Activated B cell treated with CpG ODN at 0.5 μM for 24 hours (primary cell): Measurements from ENCODE around the gene CHD2. TPM values are rescaled to one million over a fixed set of nuclear protein-coding genes. Genes with fewer than 3 reads are reported as not detected.
A peak's percentile ranks its signal among the peaks of the same experiment; 100 is the strongest.

Source experiments
- ATAC-seq: fragments of 200-7000 bp; cut with Tn5 transposase; one replicate; pipeline ENCODE4 v1.10.0; 2021; ENCODE audit warnings: low read depth, mild to moderate bottlenecking, moderate library complexity
- CTCF ChIA-PET: fragments of 350-600 bp; sonication (Branson Sonifier 250); formaldehyde crosslinking; loops from one replicate; lab custom pipeline; 2021; ENCODE audit warnings: antibody characterized with exemption; lab: Charles Lee
- POLR2A ChIA-PET: fragments of 350-600 bp; sonication (Branson Sonifier 250); formaldehyde crosslinking; loops from one replicate; lab custom pipeline; 2021; ENCODE audit warnings: antibody characterized with exemption; lab: Charles Lee
- DNase-seq: peaks from one replicate; pipeline ENCODE4 v3.0.0; 2022
- H3K27ac Mint-ChIP-seq: one replicate; pipeline ENCODE4 v1.8.0; 2020; ENCODE audit warnings: mixed read lengths
- H3K27me3 Mint-ChIP-seq: one replicate; pipeline ENCODE4 v1.8.0; 2021; ENCODE audit warnings: mixed read lengths
- H3K36me3 Mint-ChIP-seq: one replicate; pipeline ENCODE4 v1.8.0; 2021; ENCODE audit warnings: low read depth, mixed read lengths
- H3K4me1 Mint-ChIP-seq: one replicate; pipeline ENCODE4 v1.8.0; 2021; ENCODE audit warnings: mixed read lengths
- H3K4me3 Mint-ChIP-seq: one replicate; pipeline ENCODE4 v1.8.0; 2020; ENCODE audit warnings: mild to moderate bottlenecking, mixed read lengths
- H3K9me3 Mint-ChIP-seq: one replicate; pipeline ENCODE4 v1.8.0; 2020; ENCODE audit warnings: mixed read lengths
- intact Hi-C: fragments of 100-400 bp; cut with micrococcal nuclease; formaldehyde crosslinking; loops from one replicate; pipeline ENCODE4 v1.15.1; 2024
- total RNA-seq: library from RNA; stranded (reverse); gene quantifications from 2 replicates; pipeline ENCODE4 v1.2.3, GENCODE V29; 2022
- TF ChIP-seq, protein P1 (sequence below): fragments of 200-600 bp; IDR thresholded peaks from one replicate; pipeline ENCODE4 v1.8.0; 2022; ENCODE audit warnings: antibody characterized with exemption, mild to moderate bottlenecking

The CHD2 gene
- total RNA-seq, 1 donor from 2014 or later: 298 TPM

DNA sequence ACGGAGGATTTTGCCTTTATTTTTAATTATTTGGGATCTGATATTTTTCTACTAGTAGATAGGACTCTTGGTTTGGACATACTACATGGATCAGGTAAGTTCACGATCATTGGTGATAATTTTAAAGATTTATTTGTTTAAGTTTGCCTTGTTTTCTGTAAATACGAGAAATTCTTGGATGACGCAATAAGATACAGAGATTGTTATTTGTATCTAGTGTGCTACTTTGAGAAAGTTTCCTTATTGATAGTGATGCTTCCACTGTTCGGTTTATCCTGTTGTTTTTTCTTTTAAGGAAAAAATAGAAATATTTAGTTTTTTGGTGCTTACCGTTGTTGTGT is 577 bp downstream of the CHD2 start:
- Mint-ChIP-seq H3K4me1 (peaks cover 66% of the 10 kb centered on the region), H3K4me3 (peak overlapping the region; percentile 97), H3K9me3 (peaks cover 7% of the 10 kb centered on the region), H3K27ac (peak overlapping the region; percentile 100), H3K36me3 (peaks cover 74% of the 10 kb centered on the region), H3K27me3 (no peaks in the 10 kb centered on the region)
- intact Hi-C loops: loop anchor here (1.0 to 2.0 kb wide), 6 partner anchors 18 to 91 kb away; no protein-coding TSS in a partner anchor
- ATAC-seq: no peak
- CTCF ChIA-PET: interaction anchor here (1.1 to 5.0 kb wide), 8 partner anchors 10 to 91 kb away, joined by 4 to 33 read pairs (median 6); no protein-coding TSS in a partner anchor
- TF ChIP-seq, protein P1, sequence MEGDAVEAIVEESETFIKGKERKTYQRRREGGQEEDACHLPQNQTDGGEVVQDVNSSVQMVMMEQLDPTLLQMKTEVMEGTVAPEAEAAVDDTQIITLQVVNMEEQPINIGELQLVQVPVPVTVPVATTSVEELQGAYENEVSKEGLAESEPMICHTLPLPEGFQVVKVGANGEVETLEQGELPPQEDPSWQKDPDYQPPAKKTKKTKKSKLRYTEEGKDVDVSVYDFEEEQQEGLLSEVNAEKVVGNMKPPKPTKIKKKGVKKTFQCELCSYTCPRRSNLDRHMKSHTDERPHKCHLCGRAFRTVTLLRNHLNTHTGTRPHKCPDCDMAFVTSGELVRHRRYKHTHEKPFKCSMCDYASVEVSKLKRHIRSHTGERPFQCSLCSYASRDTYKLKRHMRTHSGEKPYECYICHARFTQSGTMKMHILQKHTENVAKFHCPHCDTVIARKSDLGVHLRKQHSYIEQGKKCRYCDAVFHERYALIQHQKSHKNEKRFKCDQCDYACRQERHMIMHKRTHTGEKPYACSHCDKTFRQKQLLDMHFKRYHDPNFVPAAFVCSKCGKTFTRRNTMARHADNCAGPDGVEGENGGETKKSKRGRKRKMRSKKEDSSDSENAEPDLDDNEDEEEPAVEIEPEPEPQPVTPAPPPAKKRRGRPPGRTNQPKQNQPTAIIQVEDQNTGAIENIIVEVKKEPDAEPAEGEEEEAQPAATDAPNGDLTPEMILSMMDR: no peak
- POLR2A ChIA-PET: interaction anchor here (0.6 to 10.5 kb wide), 21 partner anchors 9 to 103 kb away, joined by 3 to 449 read pairs (median 14); no protein-coding TSS in a partner anchor
- no peak for DNase-seq

DNA sequence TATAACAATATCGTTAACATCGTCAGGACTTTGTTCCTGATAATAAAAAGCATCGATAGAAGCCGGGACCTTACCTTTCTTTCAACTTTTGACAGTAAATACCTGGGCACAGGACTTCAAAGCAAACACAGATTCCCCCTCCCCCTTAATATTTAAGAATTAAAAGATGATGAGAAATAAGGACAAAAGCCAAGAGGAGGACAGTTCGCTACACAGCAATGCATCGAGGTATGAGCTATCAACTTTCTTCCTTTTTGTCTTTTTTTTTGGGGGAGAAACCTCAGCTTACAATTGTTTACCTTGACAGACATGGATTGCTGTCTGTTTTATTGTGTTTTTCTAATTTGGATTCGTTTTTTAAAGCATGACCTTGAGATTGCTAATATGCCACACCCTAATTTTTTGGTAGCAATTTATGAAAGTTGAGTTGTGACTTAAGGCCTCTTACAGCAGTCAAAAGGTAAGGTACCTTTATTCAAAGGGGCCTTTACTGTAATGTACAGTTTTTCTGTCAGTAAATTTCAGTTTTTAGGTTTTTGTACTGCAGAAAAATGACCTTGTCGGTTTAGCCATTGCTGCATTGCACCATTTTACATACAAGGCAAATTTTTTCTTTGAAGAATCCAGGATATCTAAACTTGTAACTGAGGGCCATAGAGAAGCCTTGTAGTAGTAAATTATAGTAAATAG is 1.1 kb downstream of the CHD2 start:
- ATAC-seq: no peak
- peak overlapping the region; percentile 97 for H3K4me3 Mint-ChIP-seq
- peaks cover 71% of the 10 kb centered on the region for H3K36me3 Mint-ChIP-seq
- TF ChIP-seq, protein P1: no peak
- intact Hi-C loops: loop anchor here (2.0 kb wide), 1 partner anchor 52 kb away; no protein-coding TSS in a partner anchor
- no peak for DNase-seq
- H3K27ac Mint-ChIP-seq: peak overlapping the region; percentile 100
- H3K4me1 Mint-ChIP-seq: peaks cover 68% of the 10 kb centered on the region
- POLR2A ChIA-PET: interaction anchor here (0.6 to 10.5 kb wide), 18 partner anchors 8 to 104 kb away, joined by 3 to 449 read pairs (median 17); no protein-coding TSS in a partner anchor
- no peaks in the 10 kb centered on the region for H3K27me3 Mint-ChIP-seq
- CTCF ChIA-PET: interaction anchor here (0.6 to 5.0 kb wide), 10 partner anchors 10 to 92 kb away, joined by 3 to 33 read pairs (median 6); no protein-coding TSS in a partner anchor
- H3K9me3 Mint-ChIP-seq: peaks cover 7% of the 10 kb centered on the region

DNA sequence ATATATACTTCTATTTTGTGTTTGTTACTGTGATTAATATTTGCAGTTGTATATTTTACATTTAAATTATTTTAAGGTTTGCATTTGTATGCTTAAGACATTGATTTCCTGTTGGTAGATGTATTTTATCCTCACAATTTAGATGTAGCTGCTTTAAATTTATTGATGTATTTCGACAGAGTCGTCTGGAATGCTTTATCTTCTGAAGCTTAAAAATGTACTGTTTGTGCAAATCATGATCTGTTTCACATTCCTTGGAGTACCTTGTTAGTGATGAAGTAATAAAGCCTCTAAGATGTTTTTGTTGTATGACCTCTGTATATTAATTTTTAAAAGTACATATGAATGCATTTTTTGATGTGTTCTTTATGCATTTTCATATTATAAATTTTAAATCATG is 1.9 kb downstream of the CHD2 start:
- no peak for ATAC-seq
- CTCF ChIA-PET: interaction anchor here (0.6 to 5.0 kb wide), 3 partner anchors 13 to 93 kb away, joined by 3 to 33 read pairs (median 3); no protein-coding TSS in a partner anchor

DNA sequence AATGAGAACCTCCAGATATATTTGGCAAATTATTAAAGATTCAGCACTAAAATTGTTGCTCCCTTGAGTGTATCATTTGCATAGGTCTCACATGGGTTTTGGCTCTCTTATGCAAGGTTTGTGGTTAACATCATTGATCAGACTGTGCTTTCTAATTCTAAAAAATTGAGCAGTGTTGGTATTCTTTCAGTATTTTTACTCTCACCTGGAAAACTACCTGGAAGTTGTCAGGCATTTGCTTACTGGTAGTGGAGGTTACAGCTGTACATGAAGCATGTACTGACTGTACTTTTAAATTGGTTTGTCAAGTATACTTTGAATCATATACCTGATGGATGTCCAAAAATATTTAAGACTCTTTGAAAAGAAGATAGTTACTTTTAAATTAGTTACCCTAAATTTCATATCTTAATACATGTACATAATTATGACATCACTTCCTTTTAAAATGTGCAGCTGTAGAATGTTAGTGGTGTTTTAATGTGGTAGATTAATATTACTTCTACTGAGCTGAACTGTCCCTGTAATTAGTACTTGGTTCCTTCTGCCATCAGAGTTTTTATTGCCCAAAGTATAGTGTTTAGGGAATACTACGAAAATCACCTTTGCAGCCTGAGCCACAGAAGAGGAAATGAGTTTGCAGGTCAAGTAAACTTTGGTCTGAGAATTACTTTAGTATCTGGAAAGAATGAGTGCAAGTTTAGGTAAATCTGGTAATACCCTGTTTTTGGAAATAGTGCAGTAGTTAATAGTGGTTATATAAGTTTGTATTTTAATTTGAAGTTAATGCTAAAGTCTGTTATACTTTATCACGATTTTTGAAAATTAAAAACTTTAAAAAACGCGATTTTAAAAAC is 2.8 kb downstream of the CHD2 start:
- H3K36me3 Mint-ChIP-seq: peaks cover 56% of the 10 kb centered on the region
- no peak for ATAC-seq
- H3K4me1 Mint-ChIP-seq: peaks cover 70% of the 10 kb centered on the region
- peak overlapping the region; percentile 100 for H3K27ac Mint-ChIP-seq
- no peaks in the 10 kb centered on the region for H3K27me3 Mint-ChIP-seq
- H3K4me3 Mint-ChIP-seq: peak overlapping the region; percentile 97
- TF ChIP-seq, protein P1: no peak
- DNase-seq: no peak
- ChIA-PET CTCF (interaction anchor here (1.3 to 5.0 kb wide), 3 partner anchors 15 to 105 kb away, joined by 5 to 33 read pairs (median 10); no protein-coding TSS in a partner anchor), POLR2A (interaction anchor here (1.2 to 10.5 kb wide), 11 partner anchors 8 to 105 kb away, joined by 3 to 449 read pairs (median 14); no protein-coding TSS in a partner anchor)
- intact Hi-C loops: no loop called here
- H3K9me3 Mint-ChIP-seq: peaks cover 7% of the 10 kb centered on the region

More for the DNA sequence above, 1.9 kb downstream of the CHD2 start:
- H3K9me3 Mint-ChIP-seq: peaks cover 7% of the 10 kb centered on the region
- H3K27me3 Mint-ChIP-seq: no peaks in the 10 kb centered on the region
- H3K27ac Mint-ChIP-seq: peak overlapping the region; percentile 53
- TF ChIP-seq, protein P1: no peak
- POLR2A ChIA-PET: interaction anchor here (1.1 to 10.5 kb wide), 8 partner anchors 13 to 104 kb away, joined by 3 to 449 read pairs (median 82); no protein-coding TSS in a partner anchor
- H3K4me3 Mint-ChIP-seq: peak overlapping the region; percentile 97
- peaks cover 63% of the 10 kb centered on the region for H3K36me3 Mint-ChIP-seq
- H3K4me1 Mint-ChIP-seq: peaks cover 68% of the 10 kb centered on the region
- no peak for DNase-seq
- intact Hi-C loops: loop anchor here (2.0 kb wide), 1 partner anchor 53 kb away; no protein-coding TSS in a partner anchor
